Fibroblast of upper back skin (primary cell): ENCODE results near the gene GOLGA6L9.
"Not testable (repeated sequence)": the region's sequence is repeated elsewhere in the genome, so short reads cannot be mapped to it uniquely, and the experiment has no call there.

Source experiments
- DNase-seq: peaks from one replicate; pipeline ENCODE4 v3.0.0-alpha.2; 2013

The GOLGA6L9 gene

DNA sequence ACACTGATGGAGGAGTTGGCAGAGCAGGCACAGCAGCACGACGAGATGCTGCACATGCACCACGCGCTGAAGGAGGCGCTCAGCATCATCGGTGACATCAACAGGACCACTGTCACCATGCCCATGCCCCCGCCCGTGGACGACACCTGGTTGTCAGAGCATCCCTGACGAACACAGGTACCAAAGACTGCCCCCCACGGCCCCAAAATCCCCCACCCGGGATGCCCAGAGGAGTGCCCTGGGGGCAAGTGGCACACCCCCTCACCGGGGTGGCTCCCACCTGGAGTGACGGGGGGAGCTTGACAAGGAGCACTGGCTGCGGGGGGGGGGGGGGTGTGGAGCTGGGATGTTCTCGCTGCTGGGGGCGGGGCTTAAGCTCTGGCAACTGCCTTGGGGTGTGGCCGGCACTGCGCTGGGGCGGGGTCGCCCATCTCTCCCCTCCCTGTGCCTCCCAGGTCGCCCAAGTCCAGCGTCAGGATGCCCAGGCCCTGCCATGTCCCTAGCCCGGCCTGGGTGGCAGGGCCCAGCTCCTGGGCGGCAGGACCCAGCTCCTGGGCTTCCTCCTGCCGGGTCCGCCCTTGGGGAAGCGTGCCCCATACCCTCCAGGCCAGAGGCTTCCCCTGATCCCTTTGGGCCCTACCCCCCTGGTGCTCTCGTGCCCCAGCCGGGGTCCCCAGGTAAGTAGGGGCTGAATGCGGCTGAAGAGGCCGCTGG, 42.8 kb downstream of the GOLGA6L9 start:
- DNase-seq = not testable (repeated sequence)

DNA sequence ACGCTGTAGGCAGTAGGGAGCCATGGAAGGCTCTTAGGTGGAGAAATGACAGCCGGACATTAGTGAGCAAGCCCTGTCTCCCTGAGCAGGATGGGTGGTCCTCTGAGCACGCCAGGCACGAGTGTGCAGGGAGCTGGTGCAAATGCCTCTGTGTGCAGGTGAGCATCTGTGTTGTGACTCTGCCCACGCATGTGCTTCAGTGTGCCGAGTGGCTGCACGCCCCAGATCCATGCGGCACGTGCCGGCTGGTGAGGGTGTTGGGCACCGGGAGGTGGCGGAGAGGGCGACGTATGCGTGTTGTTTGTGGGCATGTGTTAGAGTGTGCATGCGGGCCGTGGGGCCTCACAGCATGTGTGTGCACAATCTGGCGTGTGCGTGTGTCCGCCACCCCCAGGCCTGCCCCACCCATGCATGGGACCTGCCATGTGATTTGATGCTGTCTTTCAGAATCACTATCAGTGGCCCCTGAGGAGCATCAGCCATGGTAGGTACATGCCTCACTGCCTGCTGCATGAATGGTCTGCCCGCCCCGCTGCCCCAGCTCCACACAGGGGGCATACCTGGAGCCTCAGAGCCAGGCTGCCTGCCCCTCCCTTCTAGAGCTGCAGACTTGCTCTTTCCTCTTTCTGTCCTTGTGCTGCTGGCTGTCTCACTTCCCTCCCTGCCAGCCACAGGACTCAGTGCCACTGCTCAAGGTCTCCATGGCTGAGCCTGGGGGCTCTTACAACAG, 45.1 kb downstream of the GOLGA6L9 start:
- not testable (repeated sequence) for DNase-seq

DNA sequence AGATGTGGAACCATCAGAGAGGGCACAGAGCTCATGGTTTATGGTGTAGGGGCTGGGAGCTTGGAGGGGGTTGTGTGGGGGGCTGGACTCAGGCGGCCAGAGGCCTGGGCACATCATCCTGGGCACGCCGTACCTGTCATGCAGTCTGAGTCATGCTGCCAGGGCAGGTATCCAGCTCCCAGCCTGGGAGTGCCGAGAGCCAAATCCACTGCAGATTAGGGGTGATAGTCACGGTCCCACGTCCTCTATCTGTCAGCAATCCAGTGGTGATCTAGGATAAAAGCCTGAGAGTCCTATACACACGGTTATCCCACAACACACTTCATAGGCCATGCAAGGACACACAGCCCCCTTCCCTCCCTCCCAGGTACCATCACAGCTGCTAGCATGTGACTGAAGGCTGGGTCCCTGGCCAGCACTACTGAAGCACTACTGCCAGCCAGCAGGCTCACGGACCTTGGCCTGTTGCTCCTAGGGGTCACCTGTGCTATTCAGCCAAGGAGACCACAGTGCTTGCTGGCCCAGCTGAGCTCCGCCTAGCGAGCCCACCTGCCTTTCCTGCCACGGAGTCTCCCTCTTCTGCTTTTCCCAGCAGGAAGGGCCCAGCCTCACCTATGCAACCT, 45.8 kb downstream of the GOLGA6L9 start:
- DNase-seq = not testable (repeated sequence)

DNA sequence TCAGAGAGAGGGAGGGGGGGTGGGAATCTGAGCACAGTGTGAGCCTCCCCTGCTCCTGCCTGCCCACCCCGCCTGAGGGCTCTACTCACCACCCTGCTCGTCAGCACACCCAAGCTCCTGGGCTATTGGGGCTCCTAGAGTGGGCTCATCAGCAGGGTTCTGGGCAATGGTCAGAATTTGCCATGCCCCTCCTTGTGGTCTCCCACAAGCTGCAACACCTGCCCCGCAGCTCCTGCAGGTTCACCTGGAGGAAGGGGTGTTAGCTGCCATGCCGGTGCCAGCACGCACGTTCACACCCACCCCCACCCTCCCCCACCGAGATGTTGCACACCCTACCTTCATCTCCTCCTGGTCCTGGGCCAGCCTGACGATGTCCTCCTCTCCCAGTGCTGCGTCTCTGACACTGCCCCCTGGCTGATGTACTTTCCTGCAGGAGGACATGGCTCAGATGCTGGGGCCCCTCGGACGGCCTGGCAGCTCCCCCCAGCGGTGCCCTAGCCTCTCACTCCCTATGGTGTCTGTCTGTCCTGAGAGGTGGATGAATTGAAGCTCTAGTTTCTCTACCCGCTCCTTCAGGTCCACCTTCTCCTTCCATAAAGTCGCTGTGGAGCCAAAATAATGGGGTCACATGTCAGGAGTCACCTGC, 47.2 kb downstream of the GOLGA6L9 start:
- DNase-seq = not testable (repeated sequence)

DNA sequence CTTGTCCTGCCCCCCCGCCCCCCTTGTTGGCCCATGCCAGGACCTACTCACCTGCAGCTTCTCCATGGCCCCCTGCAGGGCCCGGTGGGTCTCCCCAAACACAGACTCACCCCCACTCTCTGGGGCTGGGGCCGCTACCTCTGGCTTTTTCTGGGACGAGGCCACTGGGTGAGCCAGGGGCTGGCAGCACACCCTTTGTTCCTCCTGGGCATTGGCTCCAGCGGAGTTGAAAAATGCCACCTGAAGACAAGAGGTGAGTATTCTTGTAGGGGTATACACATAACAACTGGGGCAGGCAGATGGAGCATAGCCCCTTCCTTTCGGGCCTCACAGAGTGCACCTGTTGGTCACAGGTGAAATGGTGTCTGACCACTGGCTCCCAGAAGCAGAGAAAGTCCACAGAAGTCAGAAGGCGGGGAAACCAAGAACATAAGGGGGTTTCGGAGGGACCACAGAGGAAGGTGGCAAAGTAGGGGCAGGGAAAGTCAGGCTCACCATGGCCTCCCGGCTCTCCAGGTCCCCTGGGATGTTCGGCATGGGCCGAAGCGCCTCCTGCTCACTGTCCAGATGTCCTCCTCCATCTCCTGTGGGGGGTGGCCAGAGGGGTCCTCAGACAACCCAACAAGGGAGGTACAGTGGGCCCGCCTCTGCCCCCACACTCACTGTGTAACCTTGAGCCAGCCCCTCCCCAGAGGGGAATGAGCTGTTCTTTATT, 47.9 kb downstream of the GOLGA6L9 start:
- not testable (repeated sequence) for DNase-seq
